ENCODE measurements around the gene MCCC1.

GRCh38 chr3:183028416-183028815 is 70.9 kb downstream of the MCCC1 start:
- no peak for TF ChIP-seq POLR2AphosphoS5 (IDR thresholded peaks at IDR 0.05; ENCODE audit: low read depth, low read length)
- TF ChIP-seq TAF1 (IDR thresholded peaks at IDR 0.05; ENCODE audit: borderline replicate concordance, insufficient read depth, low read length) = no peak
